ENCODE results near the gene TNFSF18. TPM values are rescaled to one million over a fixed set of nuclear protein-coding genes. Genes with fewer than 3 reads are reported as not detected.

The TNFSF18 gene
- total and polyA plus RNA-seq, 10 of the 15 experiments (the other 5 are each of a cell fraction or from before 2014, with no cell fraction given), result not detected

DNA sequence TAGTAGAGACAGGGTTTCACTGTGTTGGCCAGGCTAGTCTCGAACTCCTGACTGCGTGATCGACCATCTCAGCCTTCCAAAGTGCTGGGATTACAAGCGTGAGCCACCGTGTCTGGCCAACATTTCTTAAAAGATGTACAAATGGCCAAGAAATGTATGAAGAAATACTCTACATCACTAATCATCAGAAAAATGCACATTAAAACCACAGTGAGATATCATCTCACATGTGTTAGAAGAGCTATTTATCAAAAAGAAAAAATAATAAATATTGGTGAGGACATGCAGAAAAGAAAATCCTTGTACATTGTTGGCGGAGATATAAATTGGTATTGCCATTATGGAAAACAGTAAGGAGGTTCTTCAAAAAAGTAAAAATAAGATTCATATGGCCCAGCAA is 33.6 kb upstream of the TNFSF18 start:
- Histone ChIP-seq H3K4me3 (no peak overlapping the region), H3K27ac (ENCODE audit: control insufficient read depth, insufficient read depth) (no peak overlapping the region), H3K9ac (ENCODE audit: control insufficient read depth, insufficient read depth, low read length) (no peak overlapping the region), H3K79me2 (ENCODE audit: control insufficient read depth, insufficient read depth, low read length) (no peaks in the 10 kb centered on the region), H3K27me3 (replicated peaks in 1 of 2; ENCODE audit: control insufficient read depth in 2 of 2, insufficient read depth in 2 of 2, low read length in 1 of 2) (peaks cover 0 to 2% of the 10 kb centered on the region in 2 experiments; a peak in 2 of 4 replicates), H3K4me1 (ENCODE audit: control insufficient read depth, insufficient read depth, low read length) (no peaks in the 10 kb centered on the region), H3K4me2 (ENCODE audit: control insufficient read depth, insufficient read depth) (no peak overlapping the region), H2AFZ (ENCODE audit: control insufficient read depth, low read depth, low read length) (no peak overlapping the region), H4K20me1 (ENCODE audit: control insufficient read depth, insufficient read depth) (no peaks in the 10 kb centered on the region), H3K36me3 (ENCODE audit: control insufficient read depth in 2 of 2, insufficient read depth in 2 of 2, low read length in 1 of 2) (no peaks in the 10 kb centered on the region), H3K9me3 (replicated peaks; ENCODE audit: control insufficient read depth, insufficient read depth, low read length) (no peaks in the 10 kb centered on the region)
- TF ChIP-seq SRF (IDR thresholded peaks at IDR 0.05; ENCODE audit: low read depth in 2 of 2, low read length in 2 of 2), result no peak
- no peak for TF ChIP-seq TCF12 (IDR thresholded peaks at IDR 0.05; ENCODE audit: low read depth, low read length)
- TF ChIP-seq ATF7 (IDR thresholded peaks at IDR 0.05; ENCODE audit: low read depth), result no peak
- no peak for TF ChIP-seq SP1 (IDR thresholded peaks at IDR 0.05; ENCODE audit: low read depth, low read length)
- TF ChIP-seq SREBF2 (IDR thresholded peaks at IDR 0.05; ENCODE audit: low read length), result no peak
- TF ChIP-seq BCL3 (IDR thresholded peaks at IDR 0.05; ENCODE audit: borderline replicate concordance, insufficient read depth, low read depth, low read length, poor library complexity, severe bottlenecking), result no peak
- no peak for TF ChIP-seq IKZF1 (conservative IDR thresholded peaks at IDR 0.05)
- no peak for TF ChIP-seq MYC (IDR thresholded peaks at IDR 0.05; ENCODE audit: insufficient read depth, insufficient read length, insufficient replicate concordance, low read length, severe bottlenecking)
- no peak for TF ChIP-seq ZNF622 (IDR thresholded peaks at IDR 0.05)
- no peak for TF ChIP-seq ESRRA (IDR thresholded peaks at IDR 0.05; ENCODE audit: low read length)
- no peak for TF ChIP-seq EP300 (IDR thresholded peaks at IDR 0.05; ENCODE audit: borderline replicate concordance in 1 of 2, control insufficient read depth in 1 of 2, low read depth in 2 of 2, low read length in 2 of 2)
- TF ChIP-seq E2F8 (IDR thresholded peaks at IDR 0.05; ENCODE audit: low read depth, partially characterized antibody), result no peak
- no peak for TF ChIP-seq SIN3A (IDR thresholded peaks at IDR 0.05; ENCODE audit: low read depth, low read length)
- no peak for TF ChIP-seq PML (IDR thresholded peaks at IDR 0.05; ENCODE audit: low read length)
- TF ChIP-seq, protein P1, sequence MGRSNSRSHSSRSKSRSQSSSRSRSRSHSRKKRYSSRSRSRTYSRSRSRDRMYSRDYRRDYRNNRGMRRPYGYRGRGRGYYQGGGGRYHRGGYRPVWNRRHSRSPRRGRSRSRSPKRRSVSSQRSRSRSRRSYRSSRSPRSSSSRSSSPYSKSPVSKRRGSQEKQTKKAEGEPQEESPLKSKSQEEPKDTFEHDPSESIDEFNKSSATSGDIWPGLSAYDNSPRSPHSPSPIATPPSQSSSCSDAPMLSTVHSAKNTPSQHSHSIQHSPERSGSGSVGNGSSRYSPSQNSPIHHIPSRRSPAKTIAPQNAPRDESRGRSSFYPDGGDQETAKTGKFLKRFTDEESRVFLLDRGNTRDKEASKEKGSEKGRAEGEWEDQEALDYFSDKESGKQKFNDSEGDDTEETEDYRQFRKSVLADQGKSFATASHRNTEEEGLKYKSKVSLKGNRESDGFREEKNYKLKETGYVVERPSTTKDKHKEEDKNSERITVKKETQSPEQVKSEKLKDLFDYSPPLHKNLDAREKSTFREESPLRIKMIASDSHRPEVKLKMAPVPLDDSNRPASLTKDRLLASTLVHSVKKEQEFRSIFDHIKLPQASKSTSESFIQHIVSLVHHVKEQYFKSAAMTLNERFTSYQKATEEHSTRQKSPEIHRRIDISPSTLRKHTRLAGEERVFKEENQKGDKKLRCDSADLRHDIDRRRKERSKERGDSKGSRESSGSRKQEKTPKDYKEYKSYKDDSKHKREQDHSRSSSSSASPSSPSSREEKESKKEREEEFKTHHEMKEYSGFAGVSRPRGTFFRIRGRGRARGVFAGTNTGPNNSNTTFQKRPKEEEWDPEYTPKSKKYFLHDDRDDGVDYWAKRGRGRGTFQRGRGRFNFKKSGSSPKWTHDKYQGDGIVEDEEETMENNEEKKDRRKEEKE (IDR thresholded peaks at IDR 0.05), result no peak
- no peak for TF ChIP-seq KAT2A (conservative IDR thresholded peaks at IDR 0.05; ENCODE audit: control insufficient read depth, low read depth, low read length)
- TF ChIP-seq SIX5 (IDR thresholded peaks at IDR 0.05; ENCODE audit: low read depth, low read length, severe bottlenecking), result no peak
- ChIA-PET CTCF (no interaction called here), SMC1A (ENCODE audit: uncharacterized antibody, unreplicated experiment) (no interaction called here), RAD21 (ENCODE audit: unreplicated experiment) (no interaction called here), POLR2A (no interaction called here)
- no TSS peak for BruUV-seq (replicated peaks)
- WGBS (ENCODE audit: insufficient coverage, insufficient replicate concordance, low lambda C conversion rate, missing lambda C conversion rate), result 76% methylated on average over 6 of the region's 6 CpGs
- in situ Hi-C loops (cut with MboI) (no loop called here), intact Hi-C loops (cut with micrococcal nuclease; ENCODE audit: unreplicated experiment) (no loop called here)
- DNase-seq (ENCODE audit: low read depth, low spot score) (no peak), FAIRE-seq (no peak), ATAC-seq (no peak)

Data from GM12878 (cell line).